Skeletal muscle satellite cell (primary cell): ENCODE measurements around the gene PLCB1.

Experiments
- H3K27me3 ChIP-seq: 2 replicates; pipeline ENCODE4 v1.7.0; 2013; ENCODE audit warnings: low read length; ENCODE audit not compliant: control insufficient read depth, insufficient read depth
- H3K36me3 ChIP-seq: 2 replicates; pipeline ENCODE4 v1.7.0; 2013; ENCODE audit warnings: mild to moderate bottlenecking, control low read depth, low read length; ENCODE audit not compliant: insufficient read depth
- H3K4me1 ChIP-seq: 2 replicates; pipeline ENCODE4 v1.7.0; 2013; ENCODE audit warnings: low read length; ENCODE audit not compliant: control insufficient read depth, insufficient read depth
- H3K4me2 ChIP-seq: 2 replicates; pipeline ENCODE4 v1.7.0; 2013; ENCODE audit warnings: mild to moderate bottlenecking, low read length
- H3K4me3 ChIP-seq: 2 replicates; pipeline ENCODE4 v1.7.0; 2013; ENCODE audit warnings: low read length
- H3K9ac ChIP-seq: 2 replicates; pipeline ENCODE4 v1.7.0; 2013; ENCODE audit warnings: mild to moderate bottlenecking, low read depth, low read length, moderate library complexity
- H3K9me3 ChIP-seq: replicated peaks from 2 replicates; pipeline ENCODE4 v1.7.0; 2013; ENCODE audit warnings: mild to moderate bottlenecking, control low read depth, low read length

Gene PLCB1

DNA sequence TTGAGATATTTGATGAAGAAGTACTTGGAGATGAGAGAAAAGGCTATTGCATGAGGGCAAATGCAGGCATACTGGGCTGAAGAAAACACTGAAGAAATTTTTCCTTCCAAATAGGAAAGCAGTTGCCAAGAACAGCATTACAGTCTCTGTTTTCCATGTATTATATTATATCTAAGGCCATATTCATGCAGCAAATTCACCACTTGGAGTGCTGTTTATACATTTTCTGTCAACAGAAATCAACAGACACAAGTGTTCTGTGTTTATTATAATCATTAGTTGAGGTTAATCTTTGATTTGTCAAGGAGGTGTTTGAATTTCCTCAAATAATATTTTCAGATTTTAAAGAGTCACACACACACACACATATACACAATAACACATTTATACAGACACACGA is 668.0 kb downstream of the PLCB1 start:
- no peaks in the 10 kb centered on the region for H3K4me1 ChIP-seq
- H3K4me3 ChIP-seq = no peak overlapping the region
- H3K36me3 ChIP-seq = no peaks in the 10 kb centered on the region
- no peak overlapping the region for H3K4me2 ChIP-seq
- H3K9ac ChIP-seq = no peak overlapping the region
- H3K27me3 ChIP-seq = no peaks in the 10 kb centered on the region
- no peaks in the 10 kb centered on the region for H3K9me3 ChIP-seq

DNA sequence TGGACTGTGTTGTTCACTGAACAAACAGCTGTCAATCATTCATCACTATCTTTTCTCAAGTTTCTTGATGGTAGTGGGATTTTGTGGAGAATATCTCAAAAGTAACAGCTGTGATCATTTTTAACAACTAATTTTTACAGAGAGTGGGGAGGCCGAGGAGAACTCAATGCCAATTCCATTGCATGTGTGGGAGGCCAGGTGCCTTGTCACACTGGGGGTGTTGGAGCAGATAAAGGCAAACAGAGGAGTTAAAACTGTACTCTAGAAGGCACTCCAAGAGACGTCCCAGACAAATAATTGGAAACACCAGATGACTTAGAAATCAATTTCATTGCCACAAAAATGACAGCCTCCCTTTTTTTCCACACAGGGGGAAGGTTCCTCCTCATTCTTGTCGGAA is 669.6 kb downstream of the PLCB1 start:
- no peaks in the 10 kb centered on the region for H3K36me3 ChIP-seq
- no peak overlapping the region for H3K9ac ChIP-seq
- H3K27me3 ChIP-seq = no peaks in the 10 kb centered on the region
- no peaks in the 10 kb centered on the region for H3K4me1 ChIP-seq
- H3K4me2 ChIP-seq = no peak overlapping the region
- no peaks in the 10 kb centered on the region for H3K9me3 ChIP-seq
- H3K4me3 ChIP-seq = no peak overlapping the region

DNA sequence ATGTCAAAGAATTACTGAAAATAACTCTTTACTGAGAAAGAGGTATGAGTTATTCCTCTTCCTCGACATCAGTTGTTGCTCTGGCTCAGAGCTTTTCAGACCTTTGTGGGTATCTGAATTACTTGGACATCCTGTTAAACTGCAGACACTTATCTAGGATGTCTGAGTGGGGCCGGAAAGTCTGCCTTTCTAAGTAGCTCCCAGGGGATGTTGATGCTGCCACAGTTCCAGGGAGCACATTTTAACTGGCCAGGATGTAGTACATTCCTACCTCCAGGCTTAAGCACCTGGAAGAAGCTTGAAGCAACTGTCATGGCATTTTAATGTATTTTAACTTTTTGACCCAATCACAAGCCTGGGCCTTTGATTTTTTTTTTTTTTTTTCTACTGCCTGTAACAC is 671.0 kb downstream of the PLCB1 start:
- H3K9me3 ChIP-seq = no peaks in the 10 kb centered on the region
- H3K9ac ChIP-seq = no peak overlapping the region
- no peaks in the 10 kb centered on the region for H3K4me1 ChIP-seq
- H3K36me3 ChIP-seq = no peaks in the 10 kb centered on the region
- H3K27me3 ChIP-seq = no peaks in the 10 kb centered on the region
- H3K4me3 ChIP-seq = no peak overlapping the region
- no peak overlapping the region for H3K4me2 ChIP-seq

DNA sequence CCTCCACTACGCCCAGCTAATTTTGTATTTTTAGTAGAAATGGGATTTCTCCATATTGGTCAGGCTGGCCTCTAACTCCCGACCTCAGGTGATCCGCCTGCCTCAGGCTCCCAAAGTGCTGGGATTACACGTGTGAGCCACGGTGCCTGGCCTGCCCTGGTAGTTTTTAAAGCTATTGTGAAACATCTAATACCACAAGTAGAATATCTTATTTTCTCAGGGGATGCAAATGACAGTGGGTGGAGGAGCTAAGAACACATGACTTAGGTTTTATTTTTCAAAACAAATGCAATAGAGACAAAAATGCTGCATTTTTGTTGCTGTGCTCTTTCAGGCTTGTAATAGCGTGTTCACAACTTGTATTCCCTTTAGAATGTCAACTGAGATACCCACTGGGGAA is 671.9 kb downstream of the PLCB1 start:
- no peak overlapping the region for H3K4me3 ChIP-seq
- H3K27me3 ChIP-seq = no peaks in the 10 kb centered on the region
- H3K4me2 ChIP-seq = no peak overlapping the region
- H3K9ac ChIP-seq = no peak overlapping the region
- H3K36me3 ChIP-seq = no peaks in the 10 kb centered on the region
- no peaks in the 10 kb centered on the region for H3K9me3 ChIP-seq
- no peaks in the 10 kb centered on the region for H3K4me1 ChIP-seq

DNA sequence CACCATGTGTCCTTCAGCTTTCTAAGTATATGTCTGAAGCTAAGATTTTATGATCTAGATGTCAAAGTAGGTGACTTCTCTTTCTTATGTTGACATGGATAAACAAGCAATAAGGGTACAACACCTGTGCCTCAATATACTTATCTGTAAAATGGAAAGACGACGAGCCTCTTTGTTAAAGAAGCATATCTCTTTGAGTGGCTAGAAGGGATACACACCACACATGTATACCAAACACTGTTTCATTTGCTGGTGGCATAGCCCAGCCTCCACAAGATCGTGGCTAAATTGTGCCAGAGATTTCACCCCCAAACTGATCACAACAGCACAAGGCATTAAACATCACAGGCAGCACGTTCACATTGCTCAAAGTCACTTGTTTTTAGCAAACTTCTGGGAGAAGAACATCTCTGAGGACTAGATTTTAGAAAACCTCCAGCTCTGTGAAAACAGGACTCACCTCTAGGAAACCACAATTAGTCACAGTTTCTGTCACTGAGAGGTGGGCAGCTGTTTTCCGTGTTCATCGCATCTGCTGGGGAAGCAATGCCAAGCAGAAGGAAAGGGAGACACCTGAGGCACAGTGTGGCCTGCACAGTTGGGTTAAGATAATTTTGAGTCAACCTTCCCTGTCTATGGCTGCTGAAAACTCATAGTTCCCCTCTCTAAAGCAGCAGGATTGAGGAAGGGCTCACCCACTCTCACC is 673.8 kb downstream of the PLCB1 start:
- Histone ChIP-seq H3K4me2 (no peak overlapping the region), H3K9ac (no peak overlapping the region), H3K4me3 (no peak overlapping the region), H3K27me3 (no peaks in the 10 kb centered on the region), H3K4me1 (no peaks in the 10 kb centered on the region), H3K36me3 (no peaks in the 10 kb centered on the region), H3K9me3 (no peaks in the 10 kb centered on the region)

DNA sequence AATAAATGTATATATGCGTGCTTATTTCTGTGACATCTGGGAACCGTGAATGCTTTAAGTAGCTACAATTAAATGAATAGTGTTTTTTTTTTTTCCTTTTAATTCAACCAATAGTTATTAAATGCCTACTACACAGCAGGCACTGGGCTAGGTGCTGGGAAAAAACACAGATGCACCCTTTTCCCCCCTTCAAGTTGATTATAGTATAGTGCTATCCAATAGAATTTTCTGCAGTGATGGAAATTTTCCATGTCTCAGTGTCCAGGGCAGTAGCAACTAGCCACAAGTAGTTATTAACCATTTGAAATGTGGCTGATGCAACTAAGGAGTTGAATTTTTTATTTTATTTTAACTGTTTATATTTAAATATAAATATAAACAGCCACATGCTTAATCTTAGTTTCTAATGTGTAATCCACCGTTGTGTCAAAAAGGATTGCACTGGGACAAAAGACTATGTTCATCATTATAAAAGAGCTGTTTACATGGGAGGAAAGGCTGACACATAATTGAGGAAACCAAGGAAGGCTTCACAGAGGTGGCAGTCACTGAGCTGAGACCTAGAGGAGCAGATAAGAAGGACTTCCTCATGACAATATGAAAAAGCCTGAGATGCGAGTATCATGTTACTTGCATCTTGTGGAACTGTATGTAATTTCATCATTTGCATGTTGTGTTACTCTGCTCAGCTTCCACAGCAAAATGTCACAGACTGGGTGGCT is 675.6 kb downstream of the PLCB1 start:
- no peaks in the 10 kb centered on the region for H3K27me3 ChIP-seq
- H3K4me3 ChIP-seq = no peak overlapping the region
- no peaks in the 10 kb centered on the region for H3K9me3 ChIP-seq
- H3K9ac ChIP-seq = no peak overlapping the region
- no peak overlapping the region for H3K4me2 ChIP-seq
- no peaks in the 10 kb centered on the region for H3K36me3 ChIP-seq
- no peaks in the 10 kb centered on the region for H3K4me1 ChIP-seq

DNA sequence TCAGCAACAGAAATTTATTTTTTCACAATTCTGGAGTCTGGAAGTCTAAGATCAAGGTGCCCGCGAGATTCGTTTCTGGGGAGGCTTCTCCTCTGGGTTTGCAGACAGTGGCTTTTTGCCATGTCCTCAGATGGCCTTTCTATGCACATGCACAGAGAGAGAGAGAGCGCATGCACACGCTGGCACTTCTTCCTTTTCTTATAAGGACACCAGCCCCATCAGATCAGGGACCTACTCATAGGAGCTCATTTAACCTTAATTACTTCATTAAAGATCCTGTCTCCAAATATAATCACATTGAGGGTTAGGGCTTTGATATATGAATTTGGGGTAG is 676.1 kb downstream of the PLCB1 start:
- Histone ChIP-seq H3K4me1 (no peaks in the 10 kb centered on the region), H3K36me3 (no peaks in the 10 kb centered on the region), H3K4me3 (no peak overlapping the region), H3K4me2 (no peak overlapping the region), H3K9ac (no peak overlapping the region), H3K27me3 (no peaks in the 10 kb centered on the region), H3K9me3 (no peaks in the 10 kb centered on the region)

DNA sequence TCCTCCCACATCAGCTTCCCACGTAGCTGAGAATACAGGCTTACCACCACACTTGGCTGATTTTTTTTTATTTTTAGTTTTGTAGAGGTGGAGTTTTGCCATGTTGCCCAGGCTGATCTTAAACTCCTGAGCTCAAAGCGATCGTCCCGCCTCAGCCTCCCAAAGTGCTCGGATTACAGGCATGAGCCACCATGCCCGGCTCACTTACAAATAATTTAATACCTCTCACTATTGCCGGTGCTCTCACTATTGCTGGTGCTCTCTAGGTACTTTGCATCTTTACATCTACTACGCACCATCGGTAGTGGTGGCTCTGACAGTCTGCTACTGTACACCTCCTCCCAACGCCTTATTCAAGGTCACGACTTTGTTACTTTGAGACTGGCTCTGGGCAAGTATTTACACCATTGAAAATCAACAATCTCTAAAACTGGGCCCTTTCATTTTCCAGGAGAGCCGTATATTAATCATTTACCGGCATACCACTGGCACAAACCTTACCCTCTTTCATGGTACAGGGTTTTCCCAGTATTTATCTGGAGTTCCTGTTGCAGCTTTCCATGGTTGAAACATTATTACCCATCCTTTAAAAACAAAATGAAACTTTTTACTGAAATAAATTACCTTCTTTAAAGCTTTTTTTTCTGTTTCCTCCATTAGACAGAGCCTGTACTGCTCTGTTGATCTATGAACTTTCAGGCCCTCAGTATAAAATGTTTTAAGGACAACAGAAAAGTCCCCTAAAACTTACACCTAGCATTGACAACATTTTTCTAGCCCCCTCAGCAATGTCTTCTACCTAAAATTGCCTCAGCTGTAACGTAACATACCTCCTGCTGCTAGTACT is 677.3 kb downstream of the PLCB1 start:
- Histone ChIP-seq H3K36me3 (no peaks in the 10 kb centered on the region), H3K9me3 (no peaks in the 10 kb centered on the region), H3K9ac (no peak overlapping the region), H3K4me1 (no peaks in the 10 kb centered on the region), H3K27me3 (no peaks in the 10 kb centered on the region), H3K4me3 (no peak overlapping the region), H3K4me2 (no peak overlapping the region)

DNA sequence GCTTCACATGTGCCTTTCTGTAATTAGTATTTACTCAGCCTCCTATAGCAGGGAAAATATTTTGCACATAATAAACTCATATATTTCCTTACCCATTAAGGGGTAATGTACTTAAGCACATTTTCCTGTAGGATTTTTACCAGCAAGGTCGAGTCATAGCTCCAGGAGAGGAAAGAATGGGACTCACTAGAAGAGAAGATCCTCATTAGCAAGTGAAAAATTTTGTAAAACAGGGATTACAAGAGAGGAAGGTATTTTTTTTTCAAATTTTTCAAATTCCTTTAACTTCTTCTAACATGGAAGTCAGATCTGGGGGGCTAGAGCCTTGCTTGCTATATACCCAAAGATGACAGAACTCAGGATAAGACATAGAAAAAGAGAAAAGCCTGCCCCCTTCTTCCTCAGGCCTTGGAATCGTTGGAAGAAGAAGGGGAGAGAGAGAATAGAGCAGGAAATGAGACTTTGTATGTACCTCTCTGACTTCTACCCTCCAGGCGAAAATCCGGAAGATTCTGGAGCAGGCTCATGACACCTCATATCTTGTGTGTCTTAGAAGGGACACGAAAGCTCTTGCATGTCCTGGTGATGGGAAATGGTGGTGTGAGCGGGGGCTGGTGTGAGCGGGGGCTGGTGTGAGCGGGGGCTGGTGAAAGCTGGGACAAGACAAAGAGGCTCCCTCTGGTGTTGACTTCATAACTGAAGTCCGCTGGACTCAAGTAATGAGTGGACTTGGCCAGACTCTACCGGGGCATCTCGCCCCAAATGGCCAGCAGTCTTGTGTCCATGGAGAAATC is 679.9 kb downstream of the PLCB1 start:
- H3K4me2 ChIP-seq = no peak overlapping the region
- no peak overlapping the region for H3K9ac ChIP-seq
- no peak overlapping the region for H3K4me3 ChIP-seq
- no peaks in the 10 kb centered on the region for H3K4me1 ChIP-seq
- no peaks in the 10 kb centered on the region for H3K36me3 ChIP-seq
- no peaks in the 10 kb centered on the region for H3K27me3 ChIP-seq
- H3K9me3 ChIP-seq = no peaks in the 10 kb centered on the region

DNA sequence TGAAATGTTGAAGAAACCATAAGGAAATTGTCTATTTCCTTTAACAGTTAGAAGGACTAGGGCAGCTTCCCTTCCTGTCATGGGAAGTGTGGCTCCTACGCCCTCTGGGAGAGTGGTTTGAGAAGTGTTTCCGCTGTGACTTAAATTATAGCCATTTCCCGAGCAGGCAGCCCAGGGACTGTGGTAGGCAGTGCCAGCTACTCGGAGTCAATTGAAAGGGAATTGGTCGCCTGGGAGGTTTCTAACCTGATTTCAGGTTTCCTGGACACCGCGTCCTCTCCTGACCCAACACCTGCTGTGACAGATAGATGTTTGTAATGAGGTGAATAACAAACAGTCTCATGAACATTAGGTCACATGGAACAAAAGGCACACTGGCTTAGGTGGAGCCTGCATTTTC is 680.8 kb downstream of the PLCB1 start:
- Histone ChIP-seq H3K27me3 (no peaks in the 10 kb centered on the region), H3K4me3 (no peak overlapping the region), H3K4me1 (no peaks in the 10 kb centered on the region), H3K9me3 (no peaks in the 10 kb centered on the region), H3K36me3 (no peaks in the 10 kb centered on the region), H3K9ac (no peak overlapping the region), H3K4me2 (no peak overlapping the region)

DNA sequence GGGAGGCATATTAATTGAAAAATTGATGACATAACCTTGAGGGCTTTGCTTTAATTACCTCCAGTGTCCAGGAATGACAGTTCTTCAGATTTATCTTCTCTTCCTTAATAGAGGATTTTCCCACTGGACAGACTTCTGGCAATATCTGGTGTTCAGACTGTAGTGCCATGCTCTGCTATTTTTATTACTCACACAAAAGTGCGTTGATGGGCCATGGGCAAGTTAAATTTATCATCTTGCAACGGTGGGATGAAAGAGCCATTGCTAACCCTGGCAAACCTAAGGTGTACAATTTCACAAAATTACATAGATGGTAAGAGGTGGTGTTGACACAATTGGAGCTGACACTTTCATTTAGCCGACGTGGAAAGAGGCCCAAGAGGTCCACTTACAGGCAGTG is 683.1 kb downstream of the PLCB1 start:
- H3K4me2 ChIP-seq = no peak overlapping the region
- H3K4me1 ChIP-seq = no peaks in the 10 kb centered on the region
- no peak overlapping the region for H3K9ac ChIP-seq
- H3K4me3 ChIP-seq = no peak overlapping the region
- H3K9me3 ChIP-seq = no peaks in the 10 kb centered on the region
- no peaks in the 10 kb centered on the region for H3K36me3 ChIP-seq
- no peaks in the 10 kb centered on the region for H3K27me3 ChIP-seq
